Vein endothelial cell (primary cell): ENCODE data around the gene CMTM7. TPM values are rescaled to one million over a fixed set of nuclear protein-coding genes. Genes with fewer than 3 reads are reported as not detected.

Source experiments
- total RNA-seq: library from RNA; depleted of rRNA; stranded (reverse); fragments of >200 nt; gene quantifications from 2 replicates; pipeline ENCODE4 v1.2.3, GENCODE V29; 2012

The CMTM7 gene, protein sequence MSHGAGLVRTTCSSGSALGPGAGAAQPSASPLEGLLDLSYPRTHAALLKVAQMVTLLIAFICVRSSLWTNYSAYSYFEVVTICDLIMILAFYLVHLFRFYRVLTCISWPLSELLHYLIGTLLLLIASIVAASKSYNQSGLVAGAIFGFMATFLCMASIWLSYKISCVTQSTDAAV
- 46.2 and 58.5 TPM in 2 replicates for total RNA-seq

DNA sequence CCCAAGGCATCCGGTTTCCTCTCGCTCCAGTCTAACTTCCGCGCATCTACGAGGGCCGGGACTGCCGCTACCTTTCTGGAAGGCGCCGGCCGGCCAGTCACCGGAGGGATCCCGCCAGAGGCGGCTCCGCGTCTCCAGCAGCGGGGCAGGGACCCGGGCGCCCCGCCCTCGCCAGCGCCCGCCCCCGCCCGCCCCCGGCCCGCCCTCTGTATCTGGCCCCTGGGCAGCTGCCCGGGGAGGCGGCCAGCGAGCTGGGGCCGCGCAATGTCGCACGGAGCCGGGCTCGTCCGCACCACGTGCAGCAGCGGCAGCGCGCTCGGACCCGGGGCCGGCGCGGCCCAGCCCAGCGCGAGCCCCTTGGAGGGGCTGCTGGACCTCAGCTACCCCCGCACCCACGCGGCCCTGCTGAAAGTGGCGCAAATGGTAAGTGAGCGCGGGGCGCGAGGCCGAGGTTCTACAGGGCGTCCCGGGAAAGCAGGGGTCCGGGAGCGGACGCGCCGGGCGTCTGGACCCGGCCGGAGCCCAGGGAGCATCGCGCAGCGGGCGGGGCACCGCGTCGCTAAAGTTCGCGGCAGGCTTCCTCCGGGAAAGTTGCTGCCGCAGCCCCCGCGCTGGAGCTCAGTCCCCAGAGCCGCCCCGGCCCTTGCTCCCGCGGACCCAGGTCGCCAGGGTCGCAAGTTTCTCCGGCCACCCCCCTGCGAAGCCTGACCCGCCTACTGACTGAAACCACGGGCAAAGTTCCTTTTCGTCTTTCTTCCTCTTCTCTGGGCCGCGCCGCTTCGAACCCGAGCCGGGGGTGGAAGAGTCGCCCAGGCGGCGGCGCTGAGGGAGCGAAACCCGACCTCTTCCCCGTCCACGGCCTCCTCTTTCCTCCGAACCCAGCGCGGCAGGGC lies at the start of gene CMTM7:
CMTM7 (plus strand) TSS at position 211 of the 893 bp plus-strand sequence; CDS start at position 265, 54 bp downstream.

DNA sequence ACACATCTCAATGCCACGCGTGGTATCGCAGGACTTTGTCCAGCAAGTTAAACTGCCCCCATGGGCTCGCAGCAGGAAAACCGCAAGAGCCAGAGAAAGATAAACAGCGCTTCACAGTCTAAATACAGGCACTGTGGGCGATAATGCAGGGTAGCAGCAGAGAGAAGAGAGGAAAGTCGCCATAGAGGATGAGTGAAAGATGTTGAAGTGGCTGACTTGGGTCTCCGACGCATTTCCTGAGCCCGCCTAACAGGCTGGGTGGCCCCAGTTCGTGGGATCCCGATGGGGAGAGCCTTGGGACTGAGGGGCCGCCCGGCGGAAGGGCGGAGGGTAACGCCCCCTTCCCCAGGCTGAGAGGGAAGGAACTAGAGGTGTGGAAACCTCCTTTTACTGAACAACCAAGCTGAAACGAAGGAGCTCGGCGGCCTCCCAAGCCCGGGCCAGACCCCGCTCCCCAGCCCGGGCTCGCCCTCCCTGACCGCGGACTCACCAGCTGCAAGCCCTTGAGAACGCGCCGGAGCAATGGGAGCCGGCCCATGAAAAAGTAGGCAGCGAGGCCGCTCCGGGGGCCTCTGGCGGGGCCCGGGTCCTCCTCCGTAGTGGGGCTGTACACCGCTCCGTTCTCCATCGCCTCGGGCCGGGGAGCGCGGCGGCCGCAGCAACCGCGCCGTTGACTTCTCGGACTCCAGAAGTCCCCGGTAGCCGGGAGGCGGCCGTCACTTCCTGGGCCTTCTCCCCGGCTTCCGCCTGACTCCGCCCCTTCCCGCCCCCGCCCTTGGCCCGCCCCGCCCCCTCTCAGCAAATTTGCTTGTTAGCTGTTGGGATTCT lies 110.7 kb downstream of the CMTM7 start, which contains the start of gene CMTM6:
CMTM6 (minus strand) TSS at position 735 of the 828 bp plus-strand sequence; CDS start at position 628, 107 bp downstream.

Other genes with a start within 250 kb of the CMTM7 start
- 5.8 and 6.9 TPM in 2 replicates for gene CMTM8, start 153.2 kb upstream of the CMTM7 start, total RNA-seq
- 96.4 and 106 TPM in 2 replicates for gene CMTM6, start 111.0 kb downstream of the CMTM7 start, total RNA-seq
- gene DYNC1LI1, start 179.0 kb downstream of the CMTM7 start, total RNA-seq, result 31.7 and 55.6 TPM in 2 replicates